Measurements from ENCODE around the gene OPRL1.

OPRL1 gene

DNA sequence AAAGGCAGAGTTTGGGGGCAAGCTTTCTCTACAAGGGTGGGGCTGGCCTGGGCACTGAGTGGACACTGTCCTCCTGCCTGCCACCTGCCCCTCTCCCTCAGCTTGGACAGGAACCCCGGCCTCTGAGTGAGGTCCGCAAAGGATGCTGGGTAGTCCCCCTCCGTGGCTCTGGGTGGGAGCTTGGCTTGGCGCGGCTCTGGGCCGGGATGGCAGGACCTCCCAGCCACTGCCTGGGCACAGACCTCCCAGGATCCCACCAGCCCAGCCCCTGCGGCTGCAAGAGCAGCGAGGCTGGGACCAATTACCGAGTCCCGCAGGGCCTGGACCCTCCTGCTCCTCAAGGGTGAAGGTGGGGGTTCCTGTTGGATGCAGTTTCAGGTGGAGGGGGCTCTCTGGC, 27.6 kb upstream of the OPRL1 start:
- Histone ChIP-seq H3K4me1 (ENCODE audit: control insufficient read depth, insufficient read depth, low read length) (peaks cover 26% of the 10 kb centered on the region), H3K9ac (ENCODE audit: low read length) (no peak overlapping the region), H3K36me3 (ENCODE audit: control insufficient read depth, insufficient read depth, low read length, severe bottlenecking) (no peaks in the 10 kb centered on the region), H3K9me3 (ENCODE audit: control insufficient read depth, low read length) (no peaks in the 10 kb centered on the region), H3K4me3 (ENCODE audit: low read length) (no peak overlapping the region), H3K27me3 (replicated peaks; ENCODE audit: control insufficient read depth, insufficient read depth, low read length) (peaks cover 43% of the 10 kb centered on the region)
- DNase-seq (ENCODE audit: low read depth), result no peak

DNA sequence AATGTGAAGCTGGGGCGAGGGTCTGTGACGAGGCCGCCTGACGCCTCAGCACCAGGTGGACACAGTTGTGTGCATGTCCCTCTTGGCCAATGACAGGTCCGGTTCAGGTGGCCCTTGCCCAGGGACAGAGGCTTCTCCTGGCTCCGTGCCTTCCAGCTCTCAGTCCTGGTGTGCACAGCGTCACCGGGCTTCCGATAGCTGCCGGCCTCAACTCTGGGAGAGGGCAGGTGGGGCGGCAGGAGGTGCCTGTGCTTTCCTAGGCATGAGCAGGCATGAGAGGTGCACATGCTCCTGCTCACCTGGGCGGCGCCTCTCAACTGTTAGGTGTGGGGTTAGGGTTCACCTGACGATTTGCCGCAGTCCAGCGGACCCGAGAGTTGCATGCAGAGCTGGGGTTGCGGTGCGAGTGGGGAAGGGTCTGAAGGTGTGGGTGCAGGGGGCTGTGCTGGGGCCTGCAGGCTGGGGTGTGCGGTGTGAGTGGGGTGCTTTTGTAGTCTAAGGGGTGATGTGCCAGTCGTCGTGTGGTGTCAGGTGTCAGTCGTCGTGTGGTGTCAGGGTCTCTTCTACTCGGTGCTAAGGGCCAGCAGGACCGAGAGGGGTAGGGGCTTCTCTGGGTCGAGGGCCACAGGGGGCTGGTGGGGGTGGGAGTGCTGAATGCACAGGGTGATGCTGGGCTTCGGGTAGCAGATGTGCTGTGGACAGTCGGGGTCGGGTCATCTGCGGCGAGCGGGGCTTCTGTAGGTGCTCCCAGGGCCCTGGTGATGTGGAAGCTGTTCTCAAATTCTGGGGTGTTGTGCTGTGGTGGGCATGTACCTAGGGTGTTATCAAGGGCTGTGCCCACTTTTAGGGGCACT, 26.7 kb upstream of the OPRL1 start:
- no peaks in the 10 kb centered on the region for H3K9me3 ChIP-seq (ENCODE audit: control insufficient read depth, low read length)
- H3K27me3 ChIP-seq (replicated peaks; ENCODE audit: control insufficient read depth, insufficient read depth, low read length), result peaks cover 43% of the 10 kb centered on the region
- peaks cover 26% of the 10 kb centered on the region for H3K4me1 ChIP-seq (ENCODE audit: control insufficient read depth, insufficient read depth, low read length)
- H3K36me3 ChIP-seq (ENCODE audit: control insufficient read depth, insufficient read depth, low read length, severe bottlenecking), result no peaks in the 10 kb centered on the region
- no peak overlapping the region for H3K4me3 ChIP-seq (ENCODE audit: low read length)
- no peak for DNase-seq (ENCODE audit: low read depth)
- H3K9ac ChIP-seq (ENCODE audit: low read length), result no peak overlapping the region

DNA sequence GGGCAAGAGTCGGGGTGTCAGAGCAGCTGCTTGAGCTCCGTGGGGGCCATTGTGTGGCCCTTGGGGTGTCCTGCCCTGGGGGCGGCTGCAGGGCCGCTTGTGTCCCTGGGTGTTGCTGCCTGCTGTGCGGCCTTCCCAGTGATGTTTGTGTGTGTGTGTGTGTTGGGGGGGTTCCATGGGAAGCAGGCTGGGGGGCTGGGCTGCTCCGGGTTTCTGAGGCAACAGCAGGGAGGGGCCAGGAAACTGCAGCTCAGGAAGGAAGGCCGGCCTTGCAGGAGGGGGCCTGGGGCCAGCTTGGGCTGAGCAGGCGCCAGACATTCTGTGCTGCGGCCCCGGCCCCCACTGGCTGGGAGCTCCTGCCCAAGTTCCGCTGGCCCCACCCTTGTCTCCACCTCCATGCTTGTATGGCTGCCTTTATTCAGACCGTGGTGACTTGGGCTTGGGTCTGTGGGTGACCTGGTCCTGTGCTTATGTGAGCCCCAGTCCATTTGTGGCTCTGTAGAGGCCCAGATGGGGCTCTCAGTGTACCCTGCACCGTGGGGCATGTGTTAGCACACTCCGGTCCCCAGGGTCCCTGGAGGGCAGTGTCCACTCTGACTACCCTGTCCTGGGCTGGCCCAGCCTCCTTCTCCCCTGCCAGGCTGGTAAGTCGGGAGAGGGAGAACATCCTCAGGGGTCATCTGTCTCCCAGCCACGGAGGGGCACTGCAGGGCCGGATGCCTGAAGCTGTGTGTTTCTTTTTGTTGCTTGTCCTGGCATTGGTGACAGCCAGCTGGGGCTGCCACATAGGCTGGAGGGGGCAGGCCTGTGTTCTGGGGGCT, 25.8 kb upstream of the OPRL1 start:
- Histone ChIP-seq H3K9ac (ENCODE audit: low read length) (peak overlapping the region; percentile 16), H3K27me3 (replicated peaks; ENCODE audit: control insufficient read depth, insufficient read depth, low read length) (peaks cover 43% of the 10 kb centered on the region), H3K9me3 (ENCODE audit: control insufficient read depth, low read length) (no peaks in the 10 kb centered on the region), H3K4me1 (ENCODE audit: control insufficient read depth, insufficient read depth, low read length) (peaks cover 26% of the 10 kb centered on the region), H3K36me3 (ENCODE audit: control insufficient read depth, insufficient read depth, low read length, severe bottlenecking) (no peaks in the 10 kb centered on the region), H3K4me3 (ENCODE audit: low read length) (no peak overlapping the region)
- DNase-seq (ENCODE audit: low read depth), result no peak

DNA sequence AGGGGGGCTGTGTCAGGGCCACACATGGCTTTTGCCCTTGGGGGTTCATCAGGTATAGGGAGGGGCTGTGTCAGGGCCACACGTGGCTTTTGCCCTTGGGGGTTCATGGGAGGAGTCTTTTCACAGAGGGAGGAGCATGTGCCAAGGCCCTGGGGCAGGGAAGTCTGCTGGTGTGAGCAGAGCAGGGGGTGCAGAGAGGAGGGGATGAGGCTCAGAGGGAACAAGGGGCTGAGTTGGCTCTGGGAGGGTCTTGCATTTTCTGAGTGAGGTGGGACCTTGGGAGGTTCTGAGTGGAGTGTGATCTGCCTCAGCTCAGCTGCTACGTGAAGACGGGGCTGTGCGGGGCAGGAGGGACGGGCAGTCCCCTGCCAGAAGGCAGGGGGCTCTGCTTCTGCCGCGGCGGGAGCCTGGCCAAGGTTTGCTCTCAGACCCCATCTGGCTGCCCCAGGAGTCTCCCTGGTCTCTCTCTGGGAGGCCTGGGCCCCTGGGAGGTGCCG, 24.4 kb upstream of the OPRL1 start:
- no peak overlapping the region for H3K4me3 ChIP-seq (ENCODE audit: low read length)

DNA sequence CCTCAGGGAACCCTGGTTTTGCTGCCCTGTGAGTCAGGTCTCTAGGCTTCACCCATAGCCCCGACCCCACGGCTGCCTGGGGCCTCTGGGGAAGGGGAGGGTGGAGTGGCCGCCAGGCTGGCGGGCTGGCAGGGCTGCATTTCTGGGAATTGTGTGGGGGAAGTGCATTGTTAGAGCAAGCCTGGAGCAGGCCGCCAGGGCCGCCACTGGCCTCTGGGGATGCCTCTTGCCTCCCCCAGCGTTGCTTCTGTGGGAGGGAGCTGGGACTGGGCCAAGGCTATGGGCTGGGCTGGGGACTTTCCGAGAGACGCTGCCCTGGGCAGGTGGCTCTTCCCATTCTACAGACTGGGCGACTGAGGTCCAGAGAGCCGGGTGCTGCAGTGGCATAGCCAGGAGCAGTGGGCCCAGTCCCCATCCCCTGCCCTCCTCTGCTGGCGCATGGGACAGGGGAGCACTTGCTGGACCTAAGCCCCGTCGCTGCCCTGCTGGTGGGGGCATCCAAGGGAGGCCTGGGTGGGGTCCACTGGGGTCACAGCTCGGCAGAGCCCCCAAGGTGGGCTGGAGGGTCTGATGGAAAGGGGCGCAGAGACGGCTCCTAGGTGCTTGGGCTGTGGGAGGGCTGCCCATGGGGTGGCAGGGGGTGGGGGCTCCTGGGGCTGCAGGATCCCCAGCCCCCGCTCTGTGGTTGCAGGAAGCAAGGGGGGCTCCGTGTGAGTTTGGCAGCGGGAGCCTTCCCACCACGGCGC, 23.8 kb upstream of the OPRL1 start:
- Histone ChIP-seq H3K9ac (ENCODE audit: low read length) (no peak overlapping the region), H3K9me3 (ENCODE audit: control insufficient read depth, low read length) (no peaks in the 10 kb centered on the region), H3K36me3 (ENCODE audit: control insufficient read depth, insufficient read depth, low read length, severe bottlenecking) (no peaks in the 10 kb centered on the region), H3K27me3 (replicated peaks; ENCODE audit: control insufficient read depth, insufficient read depth, low read length) (peaks cover 31% of the 10 kb centered on the region), H3K4me1 (ENCODE audit: control insufficient read depth, insufficient read depth, low read length) (peaks cover 26% of the 10 kb centered on the region), H3K4me3 (ENCODE audit: low read length) (no peak overlapping the region)
- no peak for DNase-seq (ENCODE audit: low read depth)

More for the DNA sequence above, 24.4 kb upstream of the OPRL1 start:
- peaks cover 26% of the 10 kb centered on the region for H3K4me1 ChIP-seq (ENCODE audit: control insufficient read depth, insufficient read depth, low read length)
- H3K9ac ChIP-seq (ENCODE audit: low read length), result no peak overlapping the region
- H3K27me3 ChIP-seq (replicated peaks; ENCODE audit: control insufficient read depth, insufficient read depth, low read length), result peaks cover 36% of the 10 kb centered on the region
- H3K36me3 ChIP-seq (ENCODE audit: control insufficient read depth, insufficient read depth, low read length, severe bottlenecking), result no peaks in the 10 kb centered on the region
- no peaks in the 10 kb centered on the region for H3K9me3 ChIP-seq (ENCODE audit: control insufficient read depth, low read length)
- DNase-seq (ENCODE audit: low read depth), result no peak

DNA sequence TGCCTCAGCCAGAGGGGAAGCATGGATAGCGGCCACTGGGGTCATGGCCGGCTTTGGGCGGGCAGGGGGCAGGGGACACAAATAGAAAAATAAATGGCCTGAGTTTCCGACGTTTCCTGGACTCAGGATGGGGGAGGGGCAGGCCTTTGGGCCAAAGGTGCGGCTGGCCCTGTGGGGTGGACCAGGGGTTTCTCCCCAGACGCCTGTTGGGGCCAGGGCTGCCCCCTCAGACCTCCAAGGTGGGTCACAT, 23.3 kb upstream of the OPRL1 start:
- H3K4me3 ChIP-seq (ENCODE audit: low read length), result no peak overlapping the region
- no peaks in the 10 kb centered on the region for H3K9me3 ChIP-seq (ENCODE audit: control insufficient read depth, low read length)
- peaks cover 30% of the 10 kb centered on the region for H3K27me3 ChIP-seq (replicated peaks; ENCODE audit: control insufficient read depth, insufficient read depth, low read length)
- H3K4me1 ChIP-seq (ENCODE audit: control insufficient read depth, insufficient read depth, low read length), result peaks cover 26% of the 10 kb centered on the region
- DNase-seq (ENCODE audit: low read depth), result no peak
- no peak overlapping the region for H3K9ac ChIP-seq (ENCODE audit: low read length)
- H3K36me3 ChIP-seq (ENCODE audit: control insufficient read depth, insufficient read depth, low read length, severe bottlenecking), result no peaks in the 10 kb centered on the region

DNA sequence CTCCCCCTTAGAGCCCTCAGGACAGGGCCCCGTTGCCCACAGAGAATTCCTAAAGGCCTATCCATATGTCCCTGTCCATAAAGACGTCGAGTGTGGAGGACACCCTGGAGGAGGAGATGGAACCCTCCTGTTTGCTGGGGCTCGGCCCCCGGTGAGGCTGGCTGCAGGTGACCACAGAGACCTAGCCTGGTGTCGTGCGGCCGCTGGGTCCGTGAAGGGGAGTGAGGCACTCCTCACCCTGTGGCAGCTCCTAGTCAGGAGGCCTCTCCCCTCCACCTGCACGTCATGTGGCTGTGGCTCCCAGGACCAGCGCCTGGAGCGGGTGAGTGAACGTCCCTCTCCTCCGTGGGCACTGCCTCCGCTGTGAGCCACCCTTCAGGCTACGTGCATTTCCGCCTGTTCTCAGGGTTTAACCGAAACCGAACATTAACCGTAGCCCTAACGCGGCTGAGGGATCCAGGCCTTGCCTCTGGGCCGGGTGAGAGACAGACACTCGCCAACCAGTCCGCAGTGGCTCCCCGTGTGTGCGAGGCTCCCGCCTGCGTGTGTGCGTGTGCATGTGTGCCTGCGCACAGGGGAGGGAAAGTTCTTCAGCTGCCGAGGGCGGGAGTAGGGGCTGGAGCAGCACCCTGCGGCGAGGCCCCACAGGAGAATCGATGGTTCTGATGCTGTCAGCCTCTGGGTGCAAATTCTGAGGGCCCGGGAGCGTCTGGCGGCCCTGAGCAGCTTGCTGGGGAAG, 22.8 kb upstream of the OPRL1 start:
- no peak overlapping the region for H3K4me3 ChIP-seq (ENCODE audit: low read length)
- H3K9ac ChIP-seq (ENCODE audit: low read length), result no peak overlapping the region
- H3K27me3 ChIP-seq (replicated peaks; ENCODE audit: control insufficient read depth, insufficient read depth, low read length), result peaks cover 25% of the 10 kb centered on the region
- peaks cover 26% of the 10 kb centered on the region for H3K4me1 ChIP-seq (ENCODE audit: control insufficient read depth, insufficient read depth, low read length)
- no peak for DNase-seq (ENCODE audit: low read depth)
- no peaks in the 10 kb centered on the region for H3K9me3 ChIP-seq (ENCODE audit: control insufficient read depth, low read length)
- no peaks in the 10 kb centered on the region for H3K36me3 ChIP-seq (ENCODE audit: control insufficient read depth, insufficient read depth, low read length, severe bottlenecking)

DNA sequence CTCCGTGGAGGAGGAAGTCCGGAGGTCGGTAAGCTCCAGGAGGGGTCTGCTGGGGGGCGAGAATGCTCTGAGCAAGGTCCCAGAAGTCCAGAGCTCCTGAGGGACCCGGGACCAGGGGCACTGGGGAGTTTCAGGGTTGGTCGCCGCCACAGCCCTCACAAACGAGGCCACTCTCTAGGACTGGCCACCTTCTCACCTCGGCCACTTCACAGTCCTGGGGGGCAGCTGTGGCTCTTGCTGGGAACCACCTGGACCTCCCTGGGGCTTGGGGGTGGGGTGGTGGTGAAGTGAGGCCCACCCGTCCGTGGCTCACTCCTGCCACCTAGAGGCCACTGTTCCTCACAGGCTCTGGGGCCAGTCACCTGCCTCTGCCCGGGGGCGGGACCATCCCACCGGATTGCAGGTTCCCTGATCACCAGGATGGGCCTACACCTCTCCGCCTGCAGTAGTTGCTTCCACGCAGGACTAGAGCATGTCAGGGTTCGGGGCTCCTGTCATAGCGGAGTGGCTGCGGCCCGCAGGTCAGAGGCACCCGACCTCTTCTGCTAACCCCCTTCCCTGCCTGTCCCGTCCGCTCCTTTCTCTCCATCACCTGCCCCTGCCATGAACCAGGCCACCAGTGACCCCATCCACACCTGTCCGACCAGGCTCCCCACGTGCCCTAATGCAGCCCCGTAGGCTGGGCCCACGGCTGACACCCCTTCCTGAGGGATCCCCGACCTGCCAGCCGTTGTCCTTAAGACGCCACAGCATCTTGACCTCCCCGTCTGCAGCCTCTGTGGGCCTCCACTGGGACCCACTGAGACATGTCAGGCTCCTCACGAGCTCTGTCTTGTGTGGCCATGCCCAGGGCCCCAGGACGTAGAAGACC, 22.0 kb upstream of the OPRL1 start:
- peak; percentile 85 for DNase-seq (ENCODE audit: low read depth)
- no peaks in the 10 kb centered on the region for H3K36me3 ChIP-seq (ENCODE audit: control insufficient read depth, insufficient read depth, low read length, severe bottlenecking)
- no peak overlapping the region for H3K9ac ChIP-seq (ENCODE audit: low read length)
- peaks cover 30% of the 10 kb centered on the region for H3K4me1 ChIP-seq (ENCODE audit: control insufficient read depth, insufficient read depth, low read length)
- H3K27me3 ChIP-seq (replicated peaks; ENCODE audit: control insufficient read depth, insufficient read depth, low read length), result peaks cover 19% of the 10 kb centered on the region
- no peak overlapping the region for H3K4me3 ChIP-seq (ENCODE audit: low read length)
- H3K9me3 ChIP-seq (ENCODE audit: control insufficient read depth, low read length), result no peaks in the 10 kb centered on the region

DNA sequence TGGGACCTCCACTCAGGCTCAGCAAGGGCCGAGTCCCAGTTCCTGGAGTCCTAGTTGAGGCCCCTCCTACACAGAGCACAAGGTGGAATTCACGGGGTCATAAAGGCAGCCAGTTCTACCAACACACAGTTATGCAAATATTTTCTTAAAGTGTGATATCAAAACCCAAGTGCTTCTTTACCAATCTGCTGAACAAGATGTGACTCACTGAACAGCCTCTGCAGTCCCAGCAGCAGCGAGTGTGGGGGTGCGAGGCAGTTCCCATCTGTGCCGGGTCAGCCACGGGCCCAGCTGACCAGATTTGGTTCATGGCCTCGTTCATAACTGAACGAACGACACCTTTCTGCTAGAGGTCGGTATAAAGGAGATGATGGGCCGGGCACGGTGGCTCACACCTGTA, 21.3 kb upstream of the OPRL1 start:
- DNase-seq (ENCODE audit: low read depth), result no peak
- Histone ChIP-seq H3K4me3 (ENCODE audit: low read length) (no peak overlapping the region), H3K36me3 (ENCODE audit: control insufficient read depth, insufficient read depth, low read length, severe bottlenecking) (no peaks in the 10 kb centered on the region)

DNA sequence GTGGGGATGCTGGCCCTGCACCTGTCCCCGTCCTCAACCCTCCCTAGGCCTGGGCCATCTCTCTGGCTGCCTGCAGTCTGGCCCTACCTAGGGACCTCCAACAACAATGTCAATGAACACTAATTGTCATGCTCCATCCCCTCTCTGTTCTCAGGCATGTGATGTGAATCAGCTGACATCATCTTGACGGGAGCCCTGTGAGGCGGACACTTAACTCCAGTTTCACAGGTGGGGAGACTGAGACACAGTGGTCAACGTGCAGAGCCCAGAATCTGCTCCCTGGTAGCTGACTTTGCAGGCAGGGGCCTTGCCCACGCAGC, 17.6 kb upstream of the OPRL1 start:
- no peak for DNase-seq (ENCODE audit: low read depth)
- peaks cover 16% of the 10 kb centered on the region for H3K4me1 ChIP-seq (ENCODE audit: control insufficient read depth, insufficient read depth, low read length)
- no peaks in the 10 kb centered on the region for H3K36me3 ChIP-seq (ENCODE audit: control insufficient read depth, insufficient read depth, low read length, severe bottlenecking)
- no peaks in the 10 kb centered on the region for H3K9me3 ChIP-seq (ENCODE audit: control insufficient read depth, low read length)
- peak overlapping the region; percentile 92 for H3K9ac ChIP-seq (ENCODE audit: low read length)
- H3K27me3 ChIP-seq (replicated peaks; ENCODE audit: control insufficient read depth, insufficient read depth, low read length), result no peaks in the 10 kb centered on the region
- H3K4me3 ChIP-seq (ENCODE audit: low read length), result peak overlapping the region; percentile 92

More for the DNA sequence above, 21.3 kb upstream of the OPRL1 start:
- peaks cover 30% of the 10 kb centered on the region for H3K4me1 ChIP-seq (ENCODE audit: control insufficient read depth, insufficient read depth, low read length)
- H3K27me3 ChIP-seq (replicated peaks; ENCODE audit: control insufficient read depth, insufficient read depth, low read length), result peaks cover 12% of the 10 kb centered on the region
- H3K9ac ChIP-seq (ENCODE audit: low read length), result no peak overlapping the region
- H3K9me3 ChIP-seq (ENCODE audit: control insufficient read depth, low read length), result no peaks in the 10 kb centered on the region

Measured in adipocyte (in vitro differentiated cells).